Stimulated activated naive CD8-positive, alpha-beta T cell treated with anti-CD3 and anti-CD28 coated beads, Interleukin-15, amount 100 ng/mL, for 72 hours (primary cell): ENCODE measurements around the gene NXT1.

Experiments
- ATAC-seq: fragments of 150-1000 bp; cut with Tn5 transposase; 2 replicates; pipeline ENCODE4 v1.10.0; 2021; ENCODE audit warnings: mild to moderate bottlenecking, moderate library complexity
- DNase-seq, 2 donors: peaks; one replicate each; pipeline ENCODE4 v3.0.0; 2021 to 2022
- H3K27ac Mint-ChIP-seq, 2 donors: one replicate each; pipeline ENCODE4 v1.8.0; 2022; ENCODE audit warnings: mild to moderate bottlenecking in 2 of 2, mixed read lengths in 2 of 2, moderate library complexity in 2 of 2
- H3K27me3 Mint-ChIP-seq: one replicate; pipeline ENCODE4 v1.8.0; 2022; ENCODE audit warnings: mixed read lengths
- H3K4me1 Mint-ChIP-seq: one replicate; pipeline ENCODE4 v1.8.0; 2022; ENCODE audit warnings: mild to moderate bottlenecking, mixed read lengths
- H3K4me3 Mint-ChIP-seq, 2 donors: one replicate each; pipeline ENCODE4 v1.8.0; 2022; ENCODE audit warnings: mild to moderate bottlenecking in 2 of 2, mixed read lengths in 2 of 2, moderate library complexity in 1 of 2
- H3K9me3 Mint-ChIP-seq, 2 donors: one replicate each; pipeline ENCODE4 v1.8.0; 2022; ENCODE audit warnings: mixed read lengths in 2 of 2

Gene NXT1

GRCh38 chr20:23386304-23387117 is 35.9 kb downstream of the NXT1 start:
- Mint-ChIP-seq H3K9me3 (no peaks in the 10 kb centered on the region), H3K4me1 (peaks cover 15% of the 10 kb centered on the region), H3K4me3 (no peak overlapping the region), H3K27me3 (no peaks in the 10 kb centered on the region), H3K27ac (no peak overlapping the region)
- ATAC-seq (no peak), DNase-seq (no peak)

GRCh38 chr20:23387118-23387443 is 36.5 kb downstream of the NXT1 start:
- H3K27me3 Mint-ChIP-seq = no peaks in the 10 kb centered on the region

GRCh38 chr20:23390091-23390774 is 39.6 kb downstream of the NXT1 start:
- Mint-ChIP-seq H3K4me3 (no peak overlapping the region), H3K9me3 (no peaks in the 10 kb centered on the region), H3K4me1 (peaks cover 6% of the 10 kb centered on the region), H3K27ac (no peak overlapping the region), H3K27me3 (no peaks in the 10 kb centered on the region)
- ATAC-seq = no peak
- DNase-seq = no peak

More at GRCh38 chr20:23387118-23387443, 36.5 kb downstream of the NXT1 start:
- no peaks in the 10 kb centered on the region for H3K9me3 Mint-ChIP-seq
- ATAC-seq = no peak
- H3K27ac Mint-ChIP-seq = no peak overlapping the region
- H3K4me1 Mint-ChIP-seq = peaks cover 13% of the 10 kb centered on the region
- DNase-seq = no peak
- no peak overlapping the region for H3K4me3 Mint-ChIP-seq

GRCh38 chr20:23391707-23392310 is 41.2 kb downstream of the NXT1 start:
- ATAC-seq (no peak), DNase-seq (no peak)
- Mint-ChIP-seq H3K4me3 (no peak overlapping the region), H3K27ac (peak overlapping the region in 1 of 2 donors; percentile 79), H3K27me3 (no peaks in the 10 kb centered on the region), H3K9me3 (no peaks in the 10 kb centered on the region), H3K4me1 (no peaks in the 10 kb centered on the region)

GRCh38 chr20:23393996-23394775 is 43.6 kb downstream of the NXT1 start:
- H3K4me3 Mint-ChIP-seq = no peak overlapping the region
- no peaks in the 10 kb centered on the region for H3K9me3 Mint-ChIP-seq
- H3K27ac Mint-ChIP-seq = peak overlapping the region in 1 of 2 donors; percentile 82
- no peaks in the 10 kb centered on the region for H3K27me3 Mint-ChIP-seq
- H3K4me1 Mint-ChIP-seq = peaks cover 19% of the 10 kb centered on the region
- DNase-seq (no peak), ATAC-seq (no peak)

GRCh38 chr20:23396950-23397627 is 46.5 kb downstream of the NXT1 start:
- ATAC-seq = no peak
- no peak overlapping the region for H3K4me3 Mint-ChIP-seq
- no peaks in the 10 kb centered on the region for H3K9me3 Mint-ChIP-seq
- peaks cover 42% of the 10 kb centered on the region for H3K4me1 Mint-ChIP-seq
- no peak for DNase-seq
- no peaks in the 10 kb centered on the region for H3K27me3 Mint-ChIP-seq
- no peak overlapping the region for H3K27ac Mint-ChIP-seq

GRCh38 chr20:23397961-23398360 is 47.4 kb downstream of the NXT1 start:
- Mint-ChIP-seq H3K4me3 (peak overlapping the region; percentile 68 to 72), H3K9me3 (no peaks in the 10 kb centered on the region), H3K27ac (peak overlapping the region; percentile 2 to 6), H3K4me1 (peaks cover 42% of the 10 kb centered on the region), H3K27me3 (no peaks in the 10 kb centered on the region)
- ATAC-seq = no peak
- no peak for DNase-seq

GRCh38 chr20:23399568-23400241 is 49.1 kb downstream of the NXT1 start:
- DNase-seq (peak; percentile 20 to 41), ATAC-seq (peak; percentile 96)
- Mint-ChIP-seq H3K27me3 (no peaks in the 10 kb centered on the region), H3K9me3 (no peaks in the 10 kb centered on the region), H3K4me3 (peak overlapping the region; percentile 48 to 51), H3K4me1 (peaks cover 42% of the 10 kb centered on the region), H3K27ac (peak overlapping the region; percentile 1 to 60)

GRCh38 chr20:23401051-23401450 is 50.5 kb downstream of the NXT1 start:
- Mint-ChIP-seq H3K27ac (peak overlapping the region in 1 of 2 donors; percentile 42), H3K27me3 (no peaks in the 10 kb centered on the region), H3K4me1 (peaks cover 45% of the 10 kb centered on the region), H3K9me3 (no peaks in the 10 kb centered on the region), H3K4me3 (no peak overlapping the region)
- DNase-seq = no peak
- no peak for ATAC-seq

GRCh38 chr20:23403751-23404150 is 53.2 kb downstream of the NXT1 start:
- Mint-ChIP-seq H3K27ac (no peak overlapping the region), H3K9me3 (no peaks in the 10 kb centered on the region), H3K4me3 (no peak overlapping the region), H3K27me3 (no peaks in the 10 kb centered on the region), H3K4me1 (peaks cover 55% of the 10 kb centered on the region)
- DNase-seq (no peak), ATAC-seq (no peak)

GRCh38 chr20:23404196-23404595 is 53.6 kb downstream of the NXT1 start:
- no peak for ATAC-seq
- H3K9me3 Mint-ChIP-seq = no peaks in the 10 kb centered on the region
- no peaks in the 10 kb centered on the region for H3K27me3 Mint-ChIP-seq
- no peak for DNase-seq
- no peak overlapping the region for H3K4me3 Mint-ChIP-seq
- no peak overlapping the region for H3K27ac Mint-ChIP-seq
- peaks cover 53% of the 10 kb centered on the region for H3K4me1 Mint-ChIP-seq
